SK-MEL-5 (cell line): ENCODE data around the gene MAP3K4. TPM values are rescaled to one million over a fixed set of nuclear protein-coding genes. Genes with fewer than 3 reads are reported as not detected.
A peak's percentile ranks its signal among the peaks of the same experiment; 100 is the strongest.

Experiments
- DNase-seq: peaks from one replicate; pipeline ENCODE4 v3.0.0-alpha.2; 2016; ENCODE audit warnings: low read depth, low spot score
- in situ Hi-C: cut with HindIII; loops from 2 replicates; pipeline ENCODE4 v1.10.0; 2016; ENCODE audit warnings: low sequenced_read_pairs, high pct_unique_total_duplicates, low pct_unique_long_range_greater_than_20kb
- total RNA-seq: library from RNA; depleted of rRNA; stranded (reverse); fragments of >200 nt; shearing (Covaris generic); gene quantifications from 2 replicates; pipeline ENCODE4 v1.2.3, GENCODE V29; 2014

The MAP3K4 gene
- total RNA-seq, 1 experiment from 2014 or later, result 14.6 TPM

- in situ Hi-C loops, result no loop called here
- DNase-seq, result no peak
Observed at GRCh38 chr6:161050134-161050765, 58.7 kb downstream of the MAP3K4 start.

GRCh38 chr6:161053103-161053502, 61.5 kb downstream of the MAP3K4 start:
- in situ Hi-C loops, result no loop called here

GRCh38 chr6:161054876-161055275, 63.3 kb downstream of the MAP3K4 start:
- in situ Hi-C loops, result no loop called here
- DNase-seq, result no peak

More at GRCh38 chr6:161053103-161053502, 61.5 kb downstream of the MAP3K4 start:
- no peak for DNase-seq

- no peak for DNase-seq
Observed at GRCh38 chr6:161056451-161056850, 64.9 kb downstream of the MAP3K4 start.

GRCh38 chr6:161057103-161058091, 65.8 kb downstream of the MAP3K4 start:
- in situ Hi-C loops, result no loop called here
- DNase-seq, result no peak

More at GRCh38 chr6:161056451-161056850, 64.9 kb downstream of the MAP3K4 start:
- in situ Hi-C loops, result no loop called here

- in situ Hi-C loops, result no loop called here
- DNase-seq, result no peak
Observed at GRCh38 chr6:161058741-161059140, 67.2 kb downstream of the MAP3K4 start.

GRCh38 chr6:161061576-161061975, 70.0 kb downstream of the MAP3K4 start:
- DNase-seq, result no peak
- in situ Hi-C loops, result no loop called here

- DNase-seq, result no peak
- in situ Hi-C loops, result no loop called here
Observed at GRCh38 chr6:161064915-161065314, 73.3 kb downstream of the MAP3K4 start.

GRCh38 chr6:161066511-161066910, 74.9 kb downstream of the MAP3K4 start:
- in situ Hi-C loops, result no loop called here
- DNase-seq, result no peak

GRCh38 chr6:161067749-161068148, 76.2 kb downstream of the MAP3K4 start:
- in situ Hi-C loops, result no loop called here
- no peak for DNase-seq

GRCh38 chr6:161068321-161068741, 76.8 kb downstream of the MAP3K4 start:
- in situ Hi-C loops, result no loop called here

GRCh38 chr6:161073930-161074329, 82.4 kb downstream of the MAP3K4 start:
- in situ Hi-C loops, result no loop called here
- DNase-seq, result no peak

More at GRCh38 chr6:161068321-161068741, 76.8 kb downstream of the MAP3K4 start:
- DNase-seq, result no peak

GRCh38 chr6:161074496-161075121, 83.0 kb downstream of the MAP3K4 start:
- in situ Hi-C loops, result no loop called here

GRCh38 chr6:161076181-161076677, 84.7 kb downstream of the MAP3K4 start:
- in situ Hi-C loops, result no loop called here
- DNase-seq, result no peak

More at GRCh38 chr6:161074496-161075121, 83.0 kb downstream of the MAP3K4 start:
- no peak for DNase-seq

- in situ Hi-C loops, result no loop called here
- DNase-seq, result no peak
Observed at GRCh38 chr6:161079566-161080262, 88.1 kb downstream of the MAP3K4 start.

- in situ Hi-C loops, result no loop called here
- no peak for DNase-seq
Observed at GRCh38 chr6:161080263-161080970, 88.8 kb downstream of the MAP3K4 start.

- DNase-seq, result peak; percentile 9
- in situ Hi-C loops, result no loop called here
Observed at GRCh38 chr6:161082215-161082614, 90.6 kb downstream of the MAP3K4 start.
